Caco-2 (cell line): ENCODE measurements around the gene FAM186B. TPM values are rescaled to one million over a fixed set of nuclear protein-coding genes. Genes with fewer than 3 reads are reported as not detected.

Source experiments
- BruUV-seq: library from RNA; stranded (reverse); fragments of 400-500 nt; replicated peaks from 2 replicates; lab custom pipeline; 2021; lab: Mats Ljungman, UMichigan
- CTCF ChIA-PET: fragments of 300-600 bp; sonication (Branson Sonifier 250); formaldehyde crosslinking; loops from one replicate; lab custom pipeline; 2022; ENCODE audit warnings: antibody characterized with exemption; lab: Charles Lee
- POLR2A ChIA-PET: fragments of 300-600 bp; sonication (Branson Sonifier 250); formaldehyde crosslinking; loops from one replicate; lab custom pipeline; 2022; ENCODE audit warnings: antibody characterized with exemption; lab: Charles Lee
- DNase-seq, 2 experiments: peaks; one replicate each; pipeline versions ENCODE4 v3.0.0 to v3.0.0-alpha.2; 2020 to 2022
- H3K27me3 ChIP-seq: replicated peaks from 2 replicates; pipeline ENCODE4 v1.6.0; 2011; ENCODE audit warnings: low read length; ENCODE audit not compliant: control insufficient read depth, insufficient read depth
- H3K36me3 ChIP-seq: 2 replicates; pipeline ENCODE4 v1.5.1; 2011; ENCODE audit warnings: low read length; ENCODE audit not compliant: control insufficient read depth, insufficient read depth
- H3K4me1 ChIP-seq: fragments of 250-450 bp; sonication (Bioruptor Pico); 2 replicates; pipeline ENCODE4 v1.5.1; 2020; ENCODE audit warnings: mild to moderate bottlenecking
- H3K4me3 ChIP-seq: 2 replicates; pipeline ENCODE4 v1.5.1; 2011; ENCODE audit warnings: low read depth, mild to moderate bottlenecking, control low read depth, low read length
- H3K9me3 ChIP-seq: fragments of 250-450 bp; sonication (Bioruptor Pico); 2 replicates; pipeline ENCODE4 v1.5.1; 2020; ENCODE audit warnings: mild to moderate bottlenecking, moderate library complexity
- H3K27ac Mint-ChIP-seq: one replicate; pipeline ENCODE4 v1.8.0; 2022; ENCODE audit warnings: mixed read lengths; ENCODE audit not compliant: unreplicated experiment
- H3K27me3 Mint-ChIP-seq: one replicate; pipeline ENCODE4 v1.8.0; 2022; ENCODE audit warnings: mixed read lengths; ENCODE audit not compliant: insufficient read depth, unreplicated experiment
- H3K36me3 Mint-ChIP-seq: one replicate; pipeline ENCODE4 v1.8.0; 2022; ENCODE audit warnings: mild to moderate bottlenecking, mixed read lengths; ENCODE audit not compliant: insufficient read depth, unreplicated experiment
- H3K4me1 Mint-ChIP-seq: one replicate; pipeline ENCODE4 v1.8.0; 2022; ENCODE audit warnings: low read depth, mixed read lengths; ENCODE audit not compliant: unreplicated experiment
- H3K4me3 Mint-ChIP-seq: one replicate; pipeline ENCODE4 v1.8.0; 2022; ENCODE audit warnings: mild to moderate bottlenecking, moderate library complexity, mixed read lengths; ENCODE audit not compliant: unreplicated experiment
- H3K9me3 Mint-ChIP-seq: one replicate; pipeline ENCODE4 v1.8.0; 2022; ENCODE audit warnings: mixed read lengths; ENCODE audit not compliant: unreplicated experiment
- intact Hi-C: fragments of 100-400 bp; cut with micrococcal nuclease; formaldehyde crosslinking; loops from one replicate; pipeline ENCODE4 v1.10.0; 2022; ENCODE audit not compliant: unreplicated experiment
- total RNA-seq: library from RNA; stranded (reverse); gene quantifications from 2 replicates; pipeline ENCODE4 v1.2.3, GENCODE V29; 2022
- TF ChIP-seq, protein P1 (sequence below), 2 experiments: fragments of 200-600 bp in 1 of 2; IDR thresholded peaks; 1 replicate in 1 of 2; 2 replicates in 1 of 2; pipeline versions ENCODE4 v1.5.1 to v1.8.0; 2011 to 2022; ENCODE audit warnings: antibody characterized with exemption in 1 of 2, control low read depth in 1 of 2, inconsistent platforms in 1 of 2, low read depth in 1 of 2, low read length in 1 of 2, mild to moderate bottlenecking in 1 of 2, moderate library complexity in 1 of 2; ENCODE audit not compliant: insufficient read depth in 1 of 2, severe bottlenecking in 1 of 2, unreplicated experiment in 1 of 2

The FAM186B gene
- total RNA-seq, 1 experiment from 2014 or later = 2.2 TPM

DNA sequence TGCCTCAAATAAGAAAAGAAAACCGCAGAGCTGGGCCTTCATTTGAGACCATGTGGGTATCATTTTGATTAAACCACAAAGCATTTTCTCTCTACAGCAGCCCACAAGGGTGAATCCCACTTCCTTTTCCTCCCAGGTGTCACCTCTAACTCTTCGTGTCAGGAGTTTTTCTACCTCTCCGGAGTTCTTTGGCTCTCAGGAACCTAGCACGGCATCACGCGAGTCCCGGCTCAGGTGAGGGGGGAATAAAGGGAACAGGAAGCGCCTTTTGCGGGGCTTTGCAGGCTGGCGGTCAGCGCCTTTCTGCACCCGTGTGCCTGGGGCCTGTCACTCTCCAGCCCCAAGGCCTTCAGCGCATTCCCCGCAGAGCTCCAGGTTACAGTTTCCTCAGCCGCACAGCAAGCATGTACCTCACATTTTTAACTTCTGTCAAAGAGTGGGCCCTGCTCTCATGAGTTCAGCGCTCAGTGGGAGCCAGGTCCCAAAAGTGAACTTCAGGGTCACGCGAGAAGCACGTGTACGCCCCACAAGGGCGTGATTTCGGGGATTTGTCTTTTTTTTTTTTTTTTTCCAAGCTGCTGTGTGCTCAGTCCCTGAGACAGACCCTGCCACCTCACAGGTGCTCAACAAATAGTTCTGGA lies 17.2 kb upstream of the FAM186B start:
- intact Hi-C loops = loop anchor here (1.0 to 2.0 kb wide), 5 partner anchors 10 to 264 kb away; partner anchors contain the start of gene MCRS1
- Histone ChIP-seq H3K36me3 (no peaks in the 10 kb centered on the region), H3K4me1 (peaks cover 39% of the 10 kb centered on the region), H3K4me3 (peak overlapping the region; percentile 66), H3K27me3 (no peaks in the 10 kb centered on the region), H3K9me3 (no peaks in the 10 kb centered on the region)
- H3K27me3 Mint-ChIP-seq = no peaks in the 10 kb centered on the region
- POLR2A ChIA-PET = interaction anchor here (0.6 to 2.3 kb wide), 9 partner anchors 20 to 358 kb away, joined by 3 to 15 read pairs (median 5); partner anchors contain the start of genes SPATS2, TMBIM6, TROAP and TUBA1C
- H3K27ac Mint-ChIP-seq = peak overlapping the region; percentile 77
- CTCF ChIA-PET = interaction anchor here (0.6 to 2.5 kb wide), 24 partner anchors 10 to 657 kb away, joined by 3 to 35 read pairs (median 4); partner anchors contain the start of genes BCDIN3D, SPATS2, TMBIM6 and TUBA1B
- DNase-seq = peak in 1 of 2 experiments; percentile 49
- TSS peak; percentile 92 for BruUV-seq
- H3K4me1 Mint-ChIP-seq = peaks cover 36% of the 10 kb centered on the region
- TF ChIP-seq, protein P1, sequence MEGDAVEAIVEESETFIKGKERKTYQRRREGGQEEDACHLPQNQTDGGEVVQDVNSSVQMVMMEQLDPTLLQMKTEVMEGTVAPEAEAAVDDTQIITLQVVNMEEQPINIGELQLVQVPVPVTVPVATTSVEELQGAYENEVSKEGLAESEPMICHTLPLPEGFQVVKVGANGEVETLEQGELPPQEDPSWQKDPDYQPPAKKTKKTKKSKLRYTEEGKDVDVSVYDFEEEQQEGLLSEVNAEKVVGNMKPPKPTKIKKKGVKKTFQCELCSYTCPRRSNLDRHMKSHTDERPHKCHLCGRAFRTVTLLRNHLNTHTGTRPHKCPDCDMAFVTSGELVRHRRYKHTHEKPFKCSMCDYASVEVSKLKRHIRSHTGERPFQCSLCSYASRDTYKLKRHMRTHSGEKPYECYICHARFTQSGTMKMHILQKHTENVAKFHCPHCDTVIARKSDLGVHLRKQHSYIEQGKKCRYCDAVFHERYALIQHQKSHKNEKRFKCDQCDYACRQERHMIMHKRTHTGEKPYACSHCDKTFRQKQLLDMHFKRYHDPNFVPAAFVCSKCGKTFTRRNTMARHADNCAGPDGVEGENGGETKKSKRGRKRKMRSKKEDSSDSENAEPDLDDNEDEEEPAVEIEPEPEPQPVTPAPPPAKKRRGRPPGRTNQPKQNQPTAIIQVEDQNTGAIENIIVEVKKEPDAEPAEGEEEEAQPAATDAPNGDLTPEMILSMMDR (IDR thresholded peaks at IDR 0.05; ENCODE audit: insufficient read depth in 1 of 2, low read depth in 1 of 2, low read length in 1 of 2, severe bottlenecking in 1 of 2, unreplicated experiment in 1 of 2) = no peak
- peak overlapping the region; percentile 82 for H3K4me3 Mint-ChIP-seq
- no peaks in the 10 kb centered on the region for H3K36me3 Mint-ChIP-seq
- H3K9me3 Mint-ChIP-seq = no peaks in the 10 kb centered on the region

DNA sequence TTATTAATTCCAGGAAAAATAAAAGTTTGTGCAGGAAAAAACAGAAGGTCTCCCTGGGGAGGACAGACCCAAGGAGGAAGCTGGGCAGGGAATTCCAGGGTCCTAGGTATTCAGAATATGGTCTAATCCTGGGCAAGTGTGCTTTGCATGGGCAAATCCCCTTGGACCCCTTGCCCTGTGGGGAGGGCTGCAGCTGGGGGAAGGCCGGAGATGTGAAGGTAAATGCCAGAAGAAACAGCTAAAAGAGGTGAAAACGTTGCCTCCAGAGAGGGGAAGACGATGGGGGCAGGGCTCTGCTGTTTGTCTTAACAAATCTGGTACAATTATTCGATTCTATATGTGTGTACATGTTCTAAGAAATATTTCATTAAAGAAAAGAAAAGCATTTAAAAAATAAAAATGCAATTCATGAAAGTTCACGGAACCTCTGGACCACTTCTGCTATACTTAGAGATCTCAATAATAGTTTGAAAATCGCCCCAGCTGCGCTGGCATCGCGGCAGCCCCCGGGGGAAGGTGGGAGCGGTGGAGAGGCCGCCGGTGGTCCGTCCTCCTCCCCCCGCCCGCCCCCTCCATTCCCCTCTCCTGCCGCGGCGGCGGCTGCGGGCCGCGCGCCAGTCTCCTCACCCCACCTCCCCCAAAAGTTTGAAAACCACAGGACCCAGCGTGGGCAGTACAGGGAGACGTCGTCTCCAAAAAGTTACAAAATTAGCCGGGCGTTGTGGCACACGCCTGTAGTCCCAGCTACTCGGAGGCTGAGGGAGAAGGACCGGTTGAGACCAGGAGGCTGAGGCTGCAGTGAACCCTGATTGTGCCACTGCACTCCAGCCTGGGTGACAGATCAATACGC lies 16.4 kb upstream of the FAM186B start:
- POLR2A ChIA-PET = interaction anchor here (0.6 to 2.3 kb wide), 6 partner anchors 20 to 357 kb away, joined by 3 to 15 read pairs (median 5); partner anchors contain the start of genes SPATS2, TMBIM6, TROAP and TUBA1C
- Histone ChIP-seq H3K4me3 (peak overlapping the region; percentile 66), H3K27me3 (no peaks in the 10 kb centered on the region), H3K9me3 (no peaks in the 10 kb centered on the region), H3K4me1 (peaks cover 43% of the 10 kb centered on the region), H3K36me3 (no peaks in the 10 kb centered on the region)
- peak overlapping the region; percentile 82 for H3K4me3 Mint-ChIP-seq
- intact Hi-C loops = loop anchor here (1.0 to 2.0 kb wide), 2 partner anchors 10 to 263 kb away; no protein-coding TSS in a partner anchor
- H3K9me3 Mint-ChIP-seq = no peaks in the 10 kb centered on the region
- CTCF ChIA-PET = interaction anchor here (0.7 to 2.5 kb wide), 6 partner anchors 10 to 656 kb away, joined by 3 to 35 read pairs (median 4); no protein-coding TSS in a partner anchor
- peak; percentile 31 to 32 for DNase-seq
- H3K36me3 Mint-ChIP-seq = no peaks in the 10 kb centered on the region
- H3K27me3 Mint-ChIP-seq = no peaks in the 10 kb centered on the region
- BruUV-seq = no TSS peak
- TF ChIP-seq, protein P1 (IDR thresholded peaks at IDR 0.05; ENCODE audit: insufficient read depth in 1 of 2, low read depth in 1 of 2, low read length in 1 of 2, severe bottlenecking in 1 of 2, unreplicated experiment in 1 of 2) = no peak
- H3K4me1 Mint-ChIP-seq = peaks cover 41% of the 10 kb centered on the region
- H3K27ac Mint-ChIP-seq = peak overlapping the region; percentile 77

DNA sequence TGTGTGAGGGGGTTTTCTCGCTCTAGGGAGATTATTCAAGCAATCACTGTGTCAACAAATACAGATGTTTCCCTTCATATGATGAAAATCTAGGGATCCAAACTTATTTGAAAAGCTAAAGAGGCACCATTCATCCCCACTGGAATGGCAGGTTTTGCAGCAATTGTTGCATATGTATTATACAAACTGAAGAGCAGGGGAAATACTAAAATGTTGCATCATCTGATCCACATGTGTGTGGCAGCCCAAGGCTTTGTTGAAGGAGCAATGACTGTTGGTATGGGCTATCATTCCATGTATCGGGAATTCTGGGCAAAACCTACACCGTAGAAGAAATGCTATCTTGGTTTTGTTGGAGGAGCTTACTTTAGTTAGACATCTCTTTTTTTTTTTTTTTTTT lies 13.8 kb upstream of the FAM186B start:
- ChIA-PET POLR2A (interaction anchor here (0.5 to 2.4 kb wide), 3 partner anchors 60 to 314 kb away, joined by 4 to 13 read pairs (median 11); partner anchors contain the start of gene TMBIM6), CTCF (interaction anchor here (0.7 to 2.4 kb wide), 8 partner anchors 11 to 288 kb away, joined by 3 to 20 read pairs (median 3); partner anchors contain the start of gene TMBIM6)
- DNase-seq = peak in 1 of 2 experiments; percentile 68
- TF ChIP-seq, protein P1 (IDR thresholded peaks at IDR 0.05; ENCODE audit: insufficient read depth in 1 of 2, low read depth in 1 of 2, low read length in 1 of 2, severe bottlenecking in 1 of 2, unreplicated experiment in 1 of 2) = no peak
- H3K4me1 ChIP-seq = peaks cover 47% of the 10 kb centered on the region
- no peak overlapping the region for H3K4me3 ChIP-seq
- H3K9me3 ChIP-seq = peaks cover 4% of the 10 kb centered on the region; the same call in 1 of the 2 replicates
- BruUV-seq = no TSS peak
- Mint-ChIP-seq H3K27me3 (no peaks in the 10 kb centered on the region), H3K27ac (peak overlapping the region; percentile 58), H3K9me3 (no peaks in the 10 kb centered on the region), H3K36me3 (peaks cover 4% of the 10 kb centered on the region), H3K4me1 (peaks cover 42% of the 10 kb centered on the region), H3K4me3 (no peak overlapping the region)
- no peaks in the 10 kb centered on the region for H3K27me3 ChIP-seq
- H3K36me3 ChIP-seq = no peaks in the 10 kb centered on the region
- intact Hi-C loops = no loop called here
